HG03060 (cell line): ENCODE measurements around the gene SUN1.
"Not testable (repeated sequence)": the region's sequence is repeated elsewhere in the genome, so short reads cannot be mapped to it uniquely, and the experiment has no call there.

Experiments used
- ATAC-seq: cut with Tn5 transposase; IDR thresholded peaks from one replicate; pipeline ENCODE4 v1.9.1; 2021; ENCODE audit warnings: low read depth, moderate number of reproducible peaks; ENCODE audit not compliant: unreplicated experiment

The SUN1 gene

GRCh38 chr7:802500-803242 is 29.6 kb upstream of the SUN1 start:
- ATAC-seq = no peak

DNA sequence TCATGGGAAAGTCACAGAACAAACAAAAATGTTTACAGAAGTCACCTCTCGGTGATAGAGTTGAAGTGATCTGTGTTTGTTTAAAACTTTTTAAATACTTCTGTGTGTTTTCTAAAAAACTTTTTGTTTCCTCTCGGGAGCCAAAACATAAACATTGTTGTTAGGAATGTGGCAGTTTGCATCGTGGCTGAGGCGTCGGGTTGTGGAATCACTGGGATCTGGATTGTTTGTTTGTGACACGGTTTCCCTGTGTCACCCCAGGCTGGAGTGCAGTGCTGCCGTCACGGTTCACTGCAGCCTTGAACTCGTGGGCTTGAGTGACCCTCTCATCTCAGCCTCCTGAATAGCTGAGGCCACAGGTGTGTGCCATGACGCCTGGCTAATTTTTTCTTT is 29.0 kb upstream of the SUN1 start:
- ATAC-seq = no peak

GRCh38 chr7:803796-804195 is 28.5 kb upstream of the SUN1 start:
- not testable (repeated sequence) for ATAC-seq

- ATAC-seq = no peak
Observed at GRCh38 chr7:805261-805660, 27.0 kb upstream of the SUN1 start.

GRCh38 chr7:815284-816216 is 16.7 kb upstream of the SUN1 start:
- ATAC-seq = no peak

- peak; percentile 40 for ATAC-seq
Observed at GRCh38 chr7:816300-816750, 16.0 kb upstream of the SUN1 start.

DNA sequence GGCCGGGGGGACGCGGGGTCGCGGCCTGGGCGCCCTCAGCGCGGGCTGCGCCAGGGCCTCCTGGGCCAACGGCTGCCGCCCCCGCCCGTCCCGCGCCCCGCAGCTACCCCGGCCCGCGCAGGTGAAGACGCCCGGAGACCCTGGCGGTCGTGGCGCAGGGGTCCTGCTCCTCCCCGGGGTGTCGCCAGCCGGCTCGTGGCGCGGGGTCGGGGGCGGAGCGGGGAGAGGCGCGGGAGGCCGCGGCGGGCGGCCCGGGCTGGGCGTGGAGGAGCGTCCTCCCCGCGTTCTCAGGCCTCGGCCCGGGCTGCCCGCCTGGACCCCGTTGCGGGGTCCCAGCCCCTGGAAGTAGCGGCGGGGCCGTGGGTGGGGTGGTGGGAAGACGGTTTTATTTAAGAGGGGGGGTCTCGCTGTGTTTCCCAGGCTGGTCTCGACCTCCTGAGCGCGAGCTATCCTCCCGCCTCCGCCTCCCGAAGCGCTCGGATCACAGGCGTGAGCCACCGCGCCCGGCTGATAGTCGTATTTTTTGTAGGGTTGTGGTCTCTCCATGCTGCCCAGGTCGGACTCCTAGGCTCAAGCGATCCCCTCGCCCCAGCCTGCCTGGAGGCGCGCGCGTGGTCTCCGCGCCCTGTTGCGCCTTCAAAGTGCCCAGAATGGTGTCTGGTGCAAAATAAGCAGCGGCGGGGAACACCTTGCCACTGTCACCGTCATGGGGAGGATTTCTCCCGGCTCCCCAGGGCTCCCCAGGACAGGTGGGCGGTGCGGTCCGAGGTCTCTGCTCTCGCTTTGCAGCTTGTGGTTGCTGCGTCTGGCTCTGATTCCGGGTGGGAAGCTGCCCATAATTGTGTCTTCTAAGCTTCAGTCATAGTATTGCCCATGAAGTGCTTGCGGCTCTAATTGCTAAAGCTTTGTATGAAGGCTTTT is 15.3 kb upstream of the SUN1 start:
- no peak for ATAC-seq

DNA sequence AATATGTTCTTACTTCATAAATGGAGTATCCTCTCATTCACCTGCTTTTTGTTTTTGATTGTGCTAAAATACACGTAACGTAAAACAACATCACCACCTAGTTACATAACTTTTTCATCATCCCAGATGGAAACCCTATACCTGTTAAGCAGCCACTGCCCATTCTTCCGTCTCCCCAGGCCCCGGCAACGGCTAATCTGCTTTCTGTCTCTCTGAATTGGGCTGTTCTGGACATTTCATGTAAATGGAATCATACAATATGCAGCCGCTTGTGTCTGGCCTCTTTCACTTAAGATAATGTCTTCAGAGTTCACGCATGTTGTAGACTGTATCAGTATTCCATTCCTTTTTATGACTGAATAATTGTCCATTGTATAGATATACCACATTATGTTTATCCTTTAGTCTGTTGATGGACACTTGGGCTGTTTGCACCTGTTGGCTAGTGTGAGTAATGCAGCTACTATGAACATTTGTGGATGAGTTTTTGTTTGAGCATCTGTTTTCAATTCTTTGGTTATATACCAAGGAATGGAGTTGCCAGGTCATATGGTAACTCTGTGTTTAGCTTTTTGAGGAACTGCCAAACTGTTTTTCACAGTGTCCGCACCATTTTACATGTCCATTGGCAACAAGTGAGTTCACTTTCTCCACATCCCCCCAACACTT is 14.1 kb upstream of the SUN1 start:
- ATAC-seq = no peak

- no peak for ATAC-seq
Observed at GRCh38 chr7:820341-820740, 11.9 kb upstream of the SUN1 start.

GRCh38 chr7:821688-822087 is 10.6 kb upstream of the SUN1 start:
- ATAC-seq = no peak

GRCh38 chr7:822692-823276 is 9.5 kb upstream of the SUN1 start:
- ATAC-seq = no peak

DNA sequence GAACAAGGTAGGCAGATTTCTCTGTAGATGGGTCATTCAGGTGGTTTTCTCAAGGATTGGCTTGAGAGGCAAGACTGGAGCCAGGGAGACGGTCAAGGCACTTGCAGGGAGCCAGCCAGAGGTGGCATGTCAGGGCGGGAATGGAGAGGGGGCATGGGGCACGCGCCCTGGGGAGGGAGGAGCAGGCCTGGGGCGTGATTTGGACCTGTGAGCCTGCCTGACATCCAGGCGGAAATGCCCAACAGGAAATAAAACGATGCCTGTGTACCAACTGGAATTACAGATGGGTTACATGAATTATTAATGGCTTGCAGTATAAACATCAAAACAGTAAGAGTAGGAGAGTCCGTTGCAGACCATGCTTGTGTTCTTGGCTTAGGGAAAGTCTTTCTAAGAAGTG is 8.6 kb upstream of the SUN1 start:
- no peak for ATAC-seq

DNA sequence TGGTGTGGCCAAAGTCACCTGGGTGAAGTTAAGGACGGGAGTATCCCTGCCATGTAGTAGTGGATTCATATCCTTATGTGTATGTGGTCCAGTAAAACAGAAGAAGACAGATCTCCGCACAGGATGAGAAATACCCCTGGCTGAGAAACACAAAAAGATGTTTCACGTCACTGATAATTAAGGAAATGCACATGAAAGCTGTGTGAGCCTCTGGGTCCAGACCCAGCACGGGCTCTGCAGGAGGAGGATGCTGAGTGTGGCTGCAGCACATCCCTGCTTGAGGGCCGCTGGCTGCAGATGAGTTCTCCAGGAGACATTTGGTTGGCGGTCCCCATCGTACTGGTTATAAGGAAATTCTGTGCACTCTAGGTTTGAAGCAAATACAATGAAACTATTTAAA is 8.2 kb upstream of the SUN1 start:
- ATAC-seq = no peak

DNA sequence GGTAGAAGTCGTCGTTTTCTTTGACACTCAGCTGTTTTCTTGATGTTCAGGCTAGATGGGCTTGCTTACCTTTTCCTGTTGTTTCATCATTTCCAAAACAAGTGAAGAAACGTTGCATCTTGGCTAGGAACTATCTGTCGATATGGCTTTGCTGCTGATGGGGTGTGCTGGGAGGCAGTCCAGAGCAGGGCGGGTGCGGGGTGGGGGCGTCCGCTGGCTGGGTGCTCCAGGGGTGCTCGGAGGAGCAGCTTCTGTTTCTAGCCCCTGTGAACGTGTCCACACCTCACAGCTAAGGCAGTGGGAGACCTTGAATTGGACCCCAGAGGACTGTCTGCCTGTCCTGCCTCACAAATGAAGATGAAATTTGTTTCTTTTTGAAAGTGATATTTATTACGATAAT is 7.6 kb upstream of the SUN1 start:
- no peak for ATAC-seq

DNA sequence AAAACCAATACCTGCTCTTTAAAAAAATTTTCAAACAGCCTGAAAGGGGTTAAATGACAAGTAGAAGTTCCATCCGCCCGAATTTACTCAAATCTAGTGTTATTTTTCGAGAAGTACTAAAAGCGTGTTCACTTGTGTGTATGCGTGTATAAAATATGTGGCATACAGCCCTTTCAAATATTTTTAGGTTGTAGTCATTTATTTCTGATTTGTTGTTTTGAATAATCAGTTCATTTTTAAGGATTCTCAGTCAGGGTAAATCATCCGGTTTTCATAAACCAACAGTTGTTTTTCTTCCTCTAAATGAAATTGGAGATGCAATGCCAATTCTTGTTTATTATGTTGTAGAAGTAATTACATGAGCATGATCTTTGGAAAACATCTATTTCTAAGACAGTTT is 6.9 kb upstream of the SUN1 start:
- no peak for ATAC-seq

DNA sequence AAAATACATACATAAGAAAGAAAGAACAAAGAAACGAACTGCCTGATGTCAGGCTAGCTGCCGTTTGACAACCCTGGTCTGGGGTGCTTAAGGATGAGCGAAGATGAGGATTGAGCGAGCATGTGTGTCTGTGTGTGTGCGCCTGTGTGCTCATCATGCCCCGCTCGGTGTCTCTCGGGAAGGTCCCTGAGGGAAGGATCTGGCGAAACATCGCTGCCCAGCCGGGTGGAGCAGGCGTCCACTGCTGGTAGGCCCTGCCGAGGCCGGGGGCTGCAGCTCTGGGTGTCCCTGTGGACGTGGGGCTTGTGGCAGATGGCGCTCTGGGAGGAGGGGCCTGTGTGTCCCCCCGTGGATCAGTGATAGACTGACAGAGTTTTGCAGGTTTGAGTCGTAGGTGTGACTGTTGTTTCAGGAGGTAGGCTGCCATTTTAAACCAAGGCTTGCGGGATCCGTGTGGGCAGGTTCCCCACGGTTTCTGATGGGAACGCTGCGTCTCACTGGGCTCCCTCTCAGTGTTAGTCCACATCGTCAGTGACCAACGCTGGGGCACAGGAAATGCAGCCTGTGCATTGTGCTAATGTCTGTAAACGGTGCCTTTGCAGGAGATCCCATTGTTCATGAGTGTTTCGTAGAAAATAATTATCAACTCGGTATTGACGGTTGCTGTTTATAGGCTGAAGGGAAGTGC is 5.9 kb upstream of the SUN1 start:
- no peak for ATAC-seq

DNA sequence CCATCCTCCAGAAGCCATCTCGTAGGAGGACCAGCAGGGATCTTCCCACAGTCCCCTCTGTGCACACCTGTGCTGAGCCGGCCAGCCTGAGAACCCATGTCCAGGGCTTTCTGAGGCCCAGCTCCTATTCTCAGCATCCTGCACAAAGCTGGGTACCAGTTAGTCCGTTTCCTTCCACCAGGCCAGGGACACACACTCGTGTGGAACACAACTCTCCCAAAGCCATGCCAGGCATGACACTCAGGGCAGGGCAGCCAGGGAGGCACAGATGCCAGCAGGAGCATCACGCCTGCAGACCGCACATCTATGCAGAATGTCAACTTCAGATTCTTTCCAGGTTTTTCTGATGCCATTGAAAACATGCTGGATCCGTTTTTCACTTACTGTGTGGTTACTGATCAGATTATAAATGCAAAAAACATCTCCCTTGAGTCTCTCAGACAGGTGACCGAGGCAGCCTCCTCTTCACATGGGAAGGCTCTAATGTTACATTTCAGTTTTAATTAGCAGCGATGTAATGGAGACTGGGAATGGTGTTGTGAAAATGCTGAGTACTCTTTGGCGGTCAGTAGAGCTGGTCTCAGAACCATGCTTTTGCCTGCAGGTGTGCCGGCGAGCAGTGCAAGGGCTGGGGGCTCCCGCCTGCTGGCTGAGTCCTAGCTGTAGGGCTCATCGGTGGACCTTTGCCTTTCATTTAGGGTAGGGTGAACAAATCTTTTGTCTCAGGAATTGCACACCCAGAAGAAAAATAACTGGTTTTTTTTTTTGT is 3.3 kb upstream of the SUN1 start:
- no peak for ATAC-seq

- no peak for ATAC-seq
Observed at GRCh38 chr7:830069-830468, 2.2 kb upstream of the SUN1 start.
